ENCODE data around the gene ITGB1BP1. TPM values are rescaled to one million over a fixed set of nuclear protein-coding genes. Genes with fewer than 3 reads are reported as not detected.

Gene ITGB1BP1, protein sequence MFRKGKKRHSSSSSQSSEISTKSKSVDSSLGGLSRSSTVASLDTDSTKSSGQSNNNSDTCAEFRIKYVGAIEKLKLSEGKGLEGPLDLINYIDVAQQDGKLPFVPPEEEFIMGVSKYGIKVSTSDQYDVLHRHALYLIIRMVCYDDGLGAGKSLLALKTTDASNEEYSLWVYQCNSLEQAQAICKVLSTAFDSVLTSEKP
- total RNA-seq (100 to 1,000 TPM in 1 of 4 donors, 10 to 100 TPM in 3; 80.5 to 137 (median 84.2) TPM), polyA plus RNA-seq (126 TPM)
- long read RNA-seq, donor 1, full-length matches to known transcripts = 39 of 85 reads
- long read RNA-seq, donor 1, partial matches to known transcripts = 1 of 85 reads
- long read RNA-seq, donor 1, other reads (novel, unspliced or antisense) = 45 of 85 reads
- long read RNA-seq, donor 2, full-length matches to known transcripts = 25 of 45 reads
- long read RNA-seq, donor 2, partial matches to known transcripts = 1 of 45 reads
- long read RNA-seq, donor 2, other reads (novel, unspliced or antisense) = 19 of 45 reads
- long read RNA-seq, donor 3, full-length matches to known transcripts = 92 of 201 reads
- long read RNA-seq, donor 3, partial matches to known transcripts = 69 of 201 reads
- long read RNA-seq, donor 3, other reads (novel, unspliced or antisense) = 40 of 201 reads
- long read RNA-seq, donor 4, full-length matches to known transcripts = 17 of 30 reads
- long read RNA-seq, donor 4, partial matches to known transcripts = 1 of 30 reads
- long read RNA-seq, donor 4, other reads (novel, unspliced or antisense) = 12 of 30 reads

GRCh38 chr2:9423100-9423921, at the start of gene ITGB1BP1, which contains the start of gene CPSF3:
Gene ITGB1BP1, minus strand, starts transcription at chr2:9423528. Its CDS starts 4,831 bp downstream, at chr2:9418697.
Gene CPSF3, plus strand, starts transcription at chr2:9423654. Its CDS starts 120 bp downstream, at chr2:9423774.
- peaks cover 2% of the 10 kb centered on the region for H3K4me1 ChIP-seq (ENCODE audit: control insufficient read depth, insufficient read depth, low read length)
- under 1% methylated on average over 91 of the region's 91 CpGs for WGBS

GRCh38 chr2:9472511-9472910, 49.2 kb upstream of the ITGB1BP1 start:
- Histone ChIP-seq H3K27ac (ENCODE audit: low read length) (no peak overlapping the region), H3K27me3 (ENCODE audit: control insufficient read depth, insufficient read depth) (no peaks in the 10 kb centered on the region), H3K4me1 (ENCODE audit: control insufficient read depth, insufficient read depth, low read length) (peaks cover 3% of the 10 kb centered on the region), H3K4me3 (ENCODE audit: low read length) (no peak overlapping the region), H3K9me3 (ENCODE audit: control insufficient read depth, low read length) (no peaks in the 10 kb centered on the region)
- intact Hi-C loops (cut with DNase I) = no loop called here
- DNase-seq (no peak), ATAC-seq (no peak)
- 97% methylated on average over 9 of the region's 9 CpGs for WGBS

More at GRCh38 chr2:9423100-9423921, at the start of gene ITGB1BP1, which contains the start of gene CPSF3:
- peak; percentile 97 for ATAC-seq
- peak; percentile 99 for DNase-seq
- no peaks in the 10 kb centered on the region for H3K9me3 ChIP-seq (ENCODE audit: control insufficient read depth, low read length)
- H3K27me3 ChIP-seq (ENCODE audit: control insufficient read depth, insufficient read depth) = no peaks in the 10 kb centered on the region
- H3K27ac ChIP-seq (ENCODE audit: low read length) = peak within 1 kb of the TSS; percentile 95
- intact Hi-C loops (cut with DNase I) = no loop called here
- H3K4me3 ChIP-seq (ENCODE audit: low read length) = peak within 1 kb of the TSS; percentile 97

- ATAC-seq (no peak), DNase-seq (no peak)
- H3K9me3 ChIP-seq (ENCODE audit: control insufficient read depth, low read length) = no peaks in the 10 kb centered on the region
- H3K27ac ChIP-seq (ENCODE audit: low read length) = no peak overlapping the region
- H3K4me1 ChIP-seq (ENCODE audit: control insufficient read depth, insufficient read depth, low read length) = peaks cover 3% of the 10 kb centered on the region
- intact Hi-C loops (cut with DNase I) = no loop called here
- H3K4me3 ChIP-seq (ENCODE audit: low read length) = no peak overlapping the region
- H3K27me3 ChIP-seq (ENCODE audit: control insufficient read depth, insufficient read depth) = no peaks in the 10 kb centered on the region
- 74% methylated on average over 5 of the region's 5 CpGs for WGBS
Observed at GRCh38 chr2:9471206-9471605, 47.9 kb upstream of the ITGB1BP1 start.

DNA sequence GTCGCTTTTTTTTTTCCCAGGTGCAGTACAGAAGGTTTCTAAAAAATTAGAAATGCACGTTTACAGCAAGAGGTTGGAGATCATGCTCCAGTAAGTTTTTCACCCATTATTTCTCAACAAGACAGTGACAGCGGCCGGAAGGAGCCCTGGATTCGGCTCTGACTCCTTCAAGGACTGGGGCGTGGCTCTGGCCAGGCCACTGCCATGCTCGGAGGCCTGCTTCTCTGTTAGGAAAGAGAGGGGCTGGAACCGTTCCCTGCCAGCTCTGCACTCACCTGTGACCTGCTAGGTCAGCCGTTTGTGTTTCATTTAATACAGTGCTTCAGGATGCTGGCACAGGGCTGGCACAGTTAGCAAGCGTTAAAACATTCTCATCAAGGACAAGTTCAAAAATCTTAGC, 44.4 kb upstream of the ITGB1BP1 start:
- WGBS = 85% methylated on average over 10 of the region's 10 CpGs
- H3K27ac ChIP-seq (ENCODE audit: low read length) = no peak overlapping the region
- intact Hi-C loops (cut with DNase I) = no loop called here
- H3K9me3 ChIP-seq (ENCODE audit: control insufficient read depth, low read length) = no peaks in the 10 kb centered on the region
- H3K27me3 ChIP-seq (ENCODE audit: control insufficient read depth, insufficient read depth) = no peaks in the 10 kb centered on the region
- DNase-seq = no peak
- H3K4me3 ChIP-seq (ENCODE audit: low read length) = no peak overlapping the region
- H3K4me1 ChIP-seq (ENCODE audit: control insufficient read depth, insufficient read depth, low read length) = no peaks in the 10 kb centered on the region
- no peak for ATAC-seq

DNA sequence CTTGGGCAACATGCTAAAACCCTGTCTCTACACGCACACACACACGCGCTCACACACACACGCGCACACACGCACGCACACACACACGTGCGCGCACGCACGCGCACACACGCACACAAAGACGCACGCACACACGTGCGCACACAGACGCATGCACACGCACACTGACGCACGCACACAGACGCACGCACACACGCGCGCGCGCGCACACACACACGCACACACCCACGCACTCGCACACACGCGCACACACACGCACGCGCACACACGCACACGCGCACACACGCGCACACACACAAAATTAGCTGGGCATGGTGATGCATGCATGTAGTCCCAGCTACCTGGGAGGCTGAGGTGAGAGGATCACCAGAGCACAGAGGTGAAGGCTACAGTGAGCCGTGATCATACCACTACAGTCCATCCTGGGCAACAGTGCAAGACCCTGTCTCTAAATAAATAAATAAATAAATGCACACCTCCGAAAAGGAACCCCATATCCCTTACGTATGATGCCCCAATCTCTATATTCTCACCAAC, 42.9 kb upstream of the ITGB1BP1 start:
- H3K27ac ChIP-seq (ENCODE audit: low read length) = no peak overlapping the region
- H3K4me1 ChIP-seq (ENCODE audit: control insufficient read depth, insufficient read depth, low read length) = no peaks in the 10 kb centered on the region
- H3K27me3 ChIP-seq (ENCODE audit: control insufficient read depth, insufficient read depth) = no peaks in the 10 kb centered on the region
- H3K9me3 ChIP-seq (ENCODE audit: control insufficient read depth, low read length) = no peaks in the 10 kb centered on the region
- DNase-seq (no peak), ATAC-seq (no peak)
- WGBS = 92% methylated on average over 42 of the region's 46 CpGs
- no peak overlapping the region for H3K4me3 ChIP-seq (ENCODE audit: low read length)
- intact Hi-C loops (cut with DNase I) = no loop called here

- no peak for ATAC-seq
- no peak for DNase-seq
- WGBS = 83% methylated on average over 7 of the region's 7 CpGs
Observed at GRCh38 chr2:9465170-9465569, 41.8 kb upstream of the ITGB1BP1 start.

DNA sequence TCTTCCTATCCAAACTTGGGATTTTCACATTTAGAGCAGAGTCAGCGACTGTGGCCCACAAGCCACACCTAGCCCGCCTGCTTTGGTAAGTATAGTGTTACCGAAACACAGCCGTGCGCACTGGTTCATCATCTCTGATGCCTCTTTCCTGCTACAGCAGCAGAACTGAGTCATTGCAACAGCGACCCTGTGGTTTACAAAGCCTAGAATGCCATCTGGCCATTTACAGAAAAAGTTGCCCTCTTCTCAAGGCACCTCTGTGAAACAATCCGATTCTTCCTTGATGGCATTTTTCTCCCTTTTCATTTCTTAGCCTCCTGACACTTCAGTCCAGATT, 40.3 kb upstream of the ITGB1BP1 start:
- intact Hi-C loops (cut with DNase I) = no loop called here
- Histone ChIP-seq H3K27ac (ENCODE audit: low read length) (no peak overlapping the region), H3K9me3 (ENCODE audit: control insufficient read depth, low read length) (no peaks in the 10 kb centered on the region), H3K27me3 (ENCODE audit: control insufficient read depth, insufficient read depth) (no peaks in the 10 kb centered on the region), H3K4me3 (ENCODE audit: low read length) (no peak overlapping the region), H3K4me1 (ENCODE audit: control insufficient read depth, insufficient read depth, low read length) (no peaks in the 10 kb centered on the region)
- DNase-seq (no peak), ATAC-seq (no peak)
- 67% methylated on average over 7 of the region's 7 CpGs for WGBS

More at GRCh38 chr2:9465170-9465569, 41.8 kb upstream of the ITGB1BP1 start:
- intact Hi-C loops (cut with DNase I) = no loop called here
- Histone ChIP-seq H3K27me3 (ENCODE audit: control insufficient read depth, insufficient read depth) (no peaks in the 10 kb centered on the region), H3K4me3 (ENCODE audit: low read length) (no peak overlapping the region), H3K4me1 (ENCODE audit: control insufficient read depth, insufficient read depth, low read length) (no peaks in the 10 kb centered on the region), H3K27ac (ENCODE audit: low read length) (no peak overlapping the region), H3K9me3 (ENCODE audit: control insufficient read depth, low read length) (no peaks in the 10 kb centered on the region)

DNA sequence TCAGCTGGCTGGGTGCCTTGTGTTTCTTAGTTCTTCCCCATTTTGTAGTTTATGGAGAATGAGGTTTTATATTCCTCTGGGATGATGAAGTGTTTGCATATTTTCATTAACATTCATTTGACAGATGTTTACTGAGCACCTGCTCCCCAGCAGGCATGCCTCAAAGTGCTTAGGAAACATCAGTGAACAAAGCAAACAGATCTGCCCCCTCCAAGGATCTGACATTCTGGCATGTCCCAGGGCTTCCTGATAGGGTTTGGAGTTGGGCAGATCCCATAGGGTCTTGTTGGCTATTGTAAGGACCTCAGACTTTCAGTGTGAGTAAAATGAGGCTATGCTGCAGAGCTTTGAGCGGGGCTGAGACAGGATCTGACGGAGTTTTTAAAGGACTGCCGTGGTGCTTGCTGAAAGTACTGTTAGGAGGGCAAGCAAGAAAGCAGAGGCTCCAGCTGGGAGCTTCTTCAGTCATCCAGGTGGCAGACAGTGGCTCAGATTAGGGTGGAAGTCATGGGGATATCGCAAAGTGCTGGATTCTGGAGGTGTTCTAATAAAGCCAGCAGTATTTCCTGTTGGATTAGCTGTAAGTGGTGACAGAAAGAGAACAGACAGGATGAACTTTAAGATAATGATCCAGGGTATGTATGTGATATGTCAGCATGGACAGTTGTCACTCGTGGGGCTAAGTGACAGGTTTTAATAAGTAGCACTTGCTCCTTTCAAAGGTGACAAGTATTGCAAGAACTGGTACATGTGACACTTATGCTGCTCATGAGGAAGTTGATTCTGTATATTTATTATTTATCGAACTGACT, 39.8 kb upstream of the ITGB1BP1 start:
- no peak for ATAC-seq
- 66% methylated on average over 6 of the region's 6 CpGs for WGBS
- intact Hi-C loops (cut with DNase I) = no loop called here

DNA sequence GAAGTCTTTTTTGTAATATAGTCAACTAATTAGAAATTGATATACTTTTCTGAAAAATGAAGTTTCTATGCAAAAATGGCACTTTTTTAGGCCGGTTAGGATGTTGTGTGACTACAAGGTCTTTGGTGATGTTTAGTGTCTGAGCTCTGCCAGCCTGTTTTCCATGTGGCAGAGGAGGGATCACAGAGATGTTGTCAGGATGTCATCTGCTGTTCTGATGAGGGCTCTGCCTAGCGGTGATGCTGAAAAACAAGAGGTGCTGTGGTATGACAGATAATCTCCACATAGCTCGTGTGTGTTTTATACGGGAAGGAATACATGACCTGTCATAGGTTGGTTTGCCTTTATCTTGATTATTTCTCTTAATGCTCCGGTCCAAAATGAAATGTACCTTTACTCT, 39.0 kb upstream of the ITGB1BP1 start:
- DNase-seq (no peak), ATAC-seq (no peak)
- intact Hi-C loops (cut with DNase I) = no loop called here
- no peak overlapping the region for H3K4me3 ChIP-seq (ENCODE audit: low read length)
- no peaks in the 10 kb centered on the region for H3K9me3 ChIP-seq (ENCODE audit: control insufficient read depth, low read length)
- 73% methylated on average over 5 of the region's 5 CpGs for WGBS
- H3K27ac ChIP-seq (ENCODE audit: low read length) = no peak overlapping the region
- H3K27me3 ChIP-seq (ENCODE audit: control insufficient read depth, insufficient read depth) = no peaks in the 10 kb centered on the region
- H3K4me1 ChIP-seq (ENCODE audit: control insufficient read depth, insufficient read depth, low read length) = no peaks in the 10 kb centered on the region

More for the DNA sequence above, 39.8 kb upstream of the ITGB1BP1 start:
- H3K9me3 ChIP-seq (ENCODE audit: control insufficient read depth, low read length) = no peaks in the 10 kb centered on the region
- no peaks in the 10 kb centered on the region for H3K4me1 ChIP-seq (ENCODE audit: control insufficient read depth, insufficient read depth, low read length)
- no peak for DNase-seq
- H3K4me3 ChIP-seq (ENCODE audit: low read length) = no peak overlapping the region
- H3K27me3 ChIP-seq (ENCODE audit: control insufficient read depth, insufficient read depth) = no peaks in the 10 kb centered on the region
- no peak overlapping the region for H3K27ac ChIP-seq (ENCODE audit: low read length)

GRCh38 chr2:9461079-9461478, 37.8 kb upstream of the ITGB1BP1 start:
- DNase-seq (no peak), ATAC-seq (no peak)
- Histone ChIP-seq H3K27me3 (ENCODE audit: control insufficient read depth, insufficient read depth) (no peaks in the 10 kb centered on the region), H3K9me3 (ENCODE audit: control insufficient read depth, low read length) (no peaks in the 10 kb centered on the region), H3K4me1 (ENCODE audit: control insufficient read depth, insufficient read depth, low read length) (no peaks in the 10 kb centered on the region), H3K4me3 (ENCODE audit: low read length) (no peak overlapping the region), H3K27ac (ENCODE audit: low read length) (no peak overlapping the region)
- WGBS = 91% methylated on average over 3 of the region's 3 CpGs
- intact Hi-C loops (cut with DNase I) = no loop called here

Data from right cardiac atrium (tissue), 5 donors.